ENCODE measurements around the gene CTNS.
"Not testable (repeated sequence)": the region's sequence is repeated elsewhere in the genome, so short reads cannot be mapped to it uniquely, and the experiment has no call there.

CTNS gene

GRCh38 chr17:3699951-3700350 is 63.4 kb downstream of the CTNS start:
- Histone ChIP-seq H3K4me3 (ENCODE audit: low read depth, low read length) (no peak overlapping the region), H3K27ac (ENCODE audit: extremely low read depth, low read depth, low read length) (no peak overlapping the region), H3K9me3 (ENCODE audit: control insufficient read depth, insufficient read depth, low read depth, low read length) (no peaks in the 10 kb centered on the region), H3K4me1 (ENCODE audit: control insufficient read depth, insufficient read depth, low read length) (no peaks in the 10 kb centered on the region), H3K36me3 (ENCODE audit: control insufficient read depth in 2 of 2, insufficient read depth in 1 of 2, low read length in 2 of 2) (peaks cover 0 to 7% of the 10 kb centered on the region in 2 experiments; a peak in 1 of 3 replicates)
- ChIA-PET CTCF (interaction anchor here (0.8 kb wide), 1 partner anchor 686 kb away, joined by 3 read pairs; no protein-coding TSS in a partner anchor), POLR2A (no interaction called here)
- peak; percentile 56; the same call in 1 of the 2 replicates for TF ChIP-seq ZNF366 (tag by site-specific recombination; conservative IDR thresholded peaks at IDR 0.05)
- no peak for TF ChIP-seq SALL2 (tag by site-specific recombination; IDR thresholded peaks at IDR 0.05; ENCODE audit: borderline replicate concordance)

- H3K27ac ChIP-seq (ENCODE audit: extremely low read depth, low read depth, low read length); POLR2A ChIA-PET; H3K9me3 ChIP-seq (ENCODE audit: control insufficient read depth, insufficient read depth, low read depth, low read length); H3K4me3 ChIP-seq (ENCODE audit: low read depth, low read length); H3K4me1 ChIP-seq (ENCODE audit: control insufficient read depth, insufficient read depth, low read length): not testable (repeated sequence)
- peaks cover 0 to 11% of the 10 kb centered on the region in 2 experiments; a peak in 1 of 3 replicates for H3K36me3 ChIP-seq (ENCODE audit: control insufficient read depth in 2 of 2, insufficient read depth in 1 of 2, low read length in 2 of 2)
- CTCF ChIA-PET = interaction anchor here (1.0 kb wide), 1 partner anchor 36 kb away, joined by 3 read pairs; no protein-coding TSS in a partner anchor
Observed at GRCh38 chr17:3702041-3702539, 65.5 kb downstream of the CTNS start.

- ChIA-PET POLR2A (no interaction called here), CTCF (interaction anchor here (0.6 to 1.5 kb wide), 3 partner anchors 11 to 194 kb away, joined by 3 to 8 read pairs (median 3); no protein-coding TSS in a partner anchor)
- H3K27ac ChIP-seq (ENCODE audit: extremely low read depth, low read depth, low read length) = no peak overlapping the region
- no peaks in the 10 kb centered on the region; the same call in 1 of the 2 replicates for H3K4me1 ChIP-seq (ENCODE audit: control insufficient read depth, insufficient read depth, low read length)
- H3K36me3 ChIP-seq (ENCODE audit: control insufficient read depth in 2 of 2, insufficient read depth in 1 of 2, low read length in 2 of 2) = peaks cover 0 to 11% of the 10 kb centered on the region in 2 experiments; a peak in 1 of 3 replicates
- TF ChIP-seq ZBTB49 (tag by site-specific recombination; IDR thresholded peaks at IDR 0.05; ENCODE audit: low read depth) (no peak), ZNF596 (tag by site-specific recombination; IDR thresholded peaks at IDR 0.05) (no peak), ZNF112 (tag by site-specific recombination; IDR thresholded peaks at IDR 0.05) (no peak), ZNF292 (tag by site-specific recombination; IDR thresholded peaks at IDR 0.05; ENCODE audit: borderline replicate concordance, low read depth) (no peak), ZNF266 (tag by site-specific recombination; IDR thresholded peaks at IDR 0.05; ENCODE audit: low read depth) (no peak), ZNF600 (tag by site-specific recombination; IDR thresholded peaks at IDR 0.05) (no peak), ZNF513 (tag by site-specific recombination; IDR thresholded peaks at IDR 0.05) (no peak), ZNF148 (tag by site-specific recombination; IDR thresholded peaks at IDR 0.05; ENCODE audit: borderline replicate concordance) (no peak), ZNF624 (tag by site-specific recombination; IDR thresholded peaks at IDR 0.05) (no peak), INSM2 (tag by site-specific recombination; IDR thresholded peaks at IDR 0.05) (no peak), ZNF184 (tag by site-specific recombination; IDR thresholded peaks at IDR 0.05) (no peak), SCRT2 (tag by site-specific recombination; IDR thresholded peaks at IDR 0.05) (no peak), SCRT1 (tag by site-specific recombination; IDR thresholded peaks at IDR 0.05; ENCODE audit: borderline replicate concordance) (no peak), SALL2 (tag by site-specific recombination; IDR thresholded peaks at IDR 0.05; ENCODE audit: borderline replicate concordance) (no peak)
- no peaks in the 10 kb centered on the region for H3K9me3 ChIP-seq (ENCODE audit: control insufficient read depth, insufficient read depth, low read depth, low read length)
- H3K4me3 ChIP-seq (ENCODE audit: low read depth, low read length) = no peak overlapping the region
Observed at GRCh38 chr17:3704931-3705717, 68.6 kb downstream of the CTNS start.

GRCh38 chr17:3705718-3705984 is 69.1 kb downstream of the CTNS start:
- CTCF ChIA-PET = interaction anchor here (0.7 to 1.7 kb wide), 4 partner anchors 14 to 144 kb away, joined by 3 to 8 read pairs (median 4); no protein-coding TSS in a partner anchor
- not testable (repeated sequence) for H3K27ac ChIP-seq (ENCODE audit: extremely low read depth, low read depth, low read length); H3K9me3 ChIP-seq (ENCODE audit: control insufficient read depth, insufficient read depth, low read depth, low read length); H3K4me1 ChIP-seq (ENCODE audit: control insufficient read depth, insufficient read depth, low read length); H3K4me3 ChIP-seq (ENCODE audit: low read depth, low read length)
- peaks cover 0 to 11% of the 10 kb centered on the region in 2 experiments; a peak in 1 of 3 replicates for H3K36me3 ChIP-seq (ENCODE audit: control insufficient read depth in 2 of 2, insufficient read depth in 1 of 2, low read length in 2 of 2)
- POLR2A ChIA-PET = interaction anchor here (1.7 kb wide), 1 partner anchor 17 kb away, joined by 4 read pairs; no protein-coding TSS in a partner anchor

Data from HEK293 (cell line).